Mesendoderm (in vitro differentiated cells): ENCODE results near the gene PHLPP1.
"Not testable (repeated sequence)": the region's sequence is repeated elsewhere in the genome, so short reads cannot be mapped to it uniquely, and the experiment has no call there.

Experiments
- DNase-seq: peaks from one replicate; pipeline ENCODE4 v3.0.0; 2013
- H2AK5ac ChIP-seq: 2 replicates; pipeline ENCODE4 v1.6.1; 2013; ENCODE audit warnings: low read length, inconsistent platforms
- H2BK120ac ChIP-seq: 2 replicates; pipeline ENCODE4 v1.6.1; 2013; ENCODE audit warnings: low read depth, mild to moderate bottlenecking, low read length, moderate library complexity, mixed read lengths
- H2BK15ac ChIP-seq: replicated peaks from 2 replicates; pipeline ENCODE4 v1.6.1; 2013; ENCODE audit warnings: low read depth, mild to moderate bottlenecking, moderate library complexity
- H2BK5ac ChIP-seq: 2 replicates; pipeline ENCODE4 v1.6.1; 2013; ENCODE audit warnings: low read length, inconsistent platforms
- H3K18ac ChIP-seq: 2 replicates; pipeline ENCODE4 v1.6.1; 2013; ENCODE audit warnings: mild to moderate bottlenecking, low read length, mixed read lengths
- H3K23ac ChIP-seq: one replicate; pipeline ENCODE4 v1.6.1; 2013; ENCODE audit warnings: low read length
- H3K27ac ChIP-seq: 2 replicates; pipeline ENCODE4 v1.5.1; 2013; ENCODE audit warnings: low read depth, mild to moderate bottlenecking, inconsistent platforms, low read length, moderate library complexity
- H3K27me3 ChIP-seq: 2 replicates; pipeline ENCODE4 v1.6.1; 2013; ENCODE audit warnings: low read length, control low read depth, mild to moderate bottlenecking, inconsistent platforms; ENCODE audit not compliant: insufficient read depth, poor library complexity
- H3K36me3 ChIP-seq: 2 replicates; pipeline ENCODE4 v1.6.1; 2013; ENCODE audit warnings: low read length, inconsistent platforms; ENCODE audit not compliant: control insufficient read depth, insufficient read depth
- H3K4ac ChIP-seq: one replicate; pipeline ENCODE4 v1.6.1; 2013; ENCODE audit warnings: low read depth, mild to moderate bottlenecking, low read length, moderate library complexity
- H3K4me1 ChIP-seq: 2 replicates; pipeline ENCODE4 v1.6.1; 2013; ENCODE audit warnings: low read depth, low read length, inconsistent platforms; ENCODE audit not compliant: control insufficient read depth
- H3K4me2 ChIP-seq: 2 replicates; pipeline ENCODE4 v1.6.1; 2013; ENCODE audit warnings: low read length
- H3K4me3 ChIP-seq: 2 replicates; pipeline ENCODE4 v1.5.1; 2013; ENCODE audit warnings: mild to moderate bottlenecking, low read length
- H3K56ac ChIP-seq: one replicate; pipeline ENCODE4 v1.6.1; 2013; ENCODE audit warnings: low read length
- H3K79me1 ChIP-seq: 2 replicates; pipeline ENCODE4 v1.6.1; 2013; ENCODE audit warnings: low read length, inconsistent platforms
- H3K79me2 ChIP-seq: 2 replicates; pipeline ENCODE4 v1.6.1; 2013; ENCODE audit warnings: mild to moderate bottlenecking, low read length; ENCODE audit not compliant: control insufficient read depth, insufficient read depth
- H3K9ac ChIP-seq: 2 replicates; pipeline ENCODE4 v1.6.1; 2013; ENCODE audit warnings: low read length, inconsistent platforms
- H4K5ac ChIP-seq: one replicate; pipeline ENCODE4 v1.6.1; 2013; ENCODE audit warnings: low read length
- H4K8ac ChIP-seq: one replicate; pipeline ENCODE4 v1.6.1; 2013; ENCODE audit warnings: low read depth, mild to moderate bottlenecking, control low read depth, low read length, moderate library complexity
- WGBS: extraction: QIAGEN DNeasy Blood & Tissue Kit; methylation state at CpG from one replicate; pipeline ENCODE4 v1.1.7; 2013; ENCODE audit warnings: low lambda C conversion rate, missing lambda C conversion rate; ENCODE audit not compliant: insufficient coverage; ENCODE audit errors: extremely low coverage; 5-methylcytosine and 5-hydroxymethylcytosine counted together

Gene PHLPP1

GRCh38 chr18:62904396-62905285 is 189.3 kb downstream of the PHLPP1 start:
- H3K4me3 ChIP-seq = no peak overlapping the region
- H3K27me3 ChIP-seq = no peaks in the 10 kb centered on the region
- no peak overlapping the region for H3K56ac ChIP-seq
- no peaks in the 10 kb centered on the region for H3K79me2 ChIP-seq
- no peak overlapping the region for H2BK120ac ChIP-seq
- H3K23ac ChIP-seq = no peak overlapping the region
- no peak overlapping the region for H3K27ac ChIP-seq
- H2BK15ac ChIP-seq = no peak overlapping the region
- no peak overlapping the region for H3K4me2 ChIP-seq
- H4K8ac ChIP-seq = no peak overlapping the region
- no peak for DNase-seq
- H2AK5ac ChIP-seq = no peak overlapping the region
- H3K4ac ChIP-seq = no peak overlapping the region
- WGBS = no CpG with 5 or more reads among the region's 2 CpGs
- H3K79me1 ChIP-seq = peaks cover 2% of the 10 kb centered on the region
- H3K18ac ChIP-seq = no peak overlapping the region
- no peak overlapping the region for H4K5ac ChIP-seq
- no peaks in the 10 kb centered on the region for H3K4me1 ChIP-seq
- H3K9ac ChIP-seq = no peak overlapping the region
- peaks cover 2% of the 10 kb centered on the region for H3K36me3 ChIP-seq
- no peak overlapping the region for H2BK5ac ChIP-seq

DNA sequence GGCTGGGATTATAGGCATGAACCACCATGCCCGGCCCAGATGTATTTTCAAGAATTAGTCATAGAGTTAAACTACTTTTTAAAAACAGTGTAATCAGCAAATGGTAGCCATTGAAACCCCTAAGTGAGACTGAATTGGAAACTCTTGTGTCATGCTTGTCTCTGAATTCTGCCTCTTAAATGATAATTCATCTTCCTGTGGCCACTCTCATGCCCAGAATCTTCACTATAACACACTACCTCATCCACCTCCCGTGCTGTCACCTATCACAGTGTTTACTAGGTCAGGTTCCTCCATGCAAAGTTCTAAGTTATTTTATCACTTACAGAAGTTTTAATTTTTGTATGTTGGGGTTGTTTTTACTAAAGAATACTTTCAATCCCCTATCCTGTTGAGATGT is 197.5 kb downstream of the PHLPP1 start:
- Histone ChIP-seq H3K9ac (no peak overlapping the region), H3K79me1 (no peaks in the 10 kb centered on the region), H3K4me1 (no peaks in the 10 kb centered on the region), H3K36me3 (no peaks in the 10 kb centered on the region), H3K4me3 (no peak overlapping the region), H3K27me3 (no peaks in the 10 kb centered on the region), H2BK120ac (no peak overlapping the region), H4K8ac (no peak overlapping the region), H2BK15ac (no peak overlapping the region), H4K5ac (no peak overlapping the region), H2AK5ac (no peak overlapping the region), H3K27ac (no peak overlapping the region), H3K4me2 (no peak overlapping the region), H3K79me2 (no peaks in the 10 kb centered on the region), H3K18ac (no peak overlapping the region), H3K56ac (no peak overlapping the region), H3K4ac (no peak overlapping the region), H2BK5ac (no peak overlapping the region), H3K23ac (no peak overlapping the region)
- no peak for DNase-seq
- whole genome bisulfite sequencing = no CpG with 5 or more reads among the region's 2 CpGs

GRCh38 chr18:62913824-62914223 is 198.5 kb downstream of the PHLPP1 start:
- not testable (repeated sequence) for H3K36me3 ChIP-seq, H2BK15ac ChIP-seq, H3K56ac ChIP-seq, H3K27me3 ChIP-seq, DNase-seq, H2AK5ac ChIP-seq, H3K4me1 ChIP-seq, H3K9ac ChIP-seq, H2BK5ac ChIP-seq, H3K79me2 ChIP-seq, H2BK120ac ChIP-seq, H4K8ac ChIP-seq, H3K18ac ChIP-seq, H3K27ac ChIP-seq, H3K4ac ChIP-seq, H3K4me3 ChIP-seq, H4K5ac ChIP-seq, H3K79me1 ChIP-seq, H3K4me2 ChIP-seq, H3K23ac ChIP-seq
- no CpG with 5 or more reads among the region's 7 CpGs for WGBS

DNA sequence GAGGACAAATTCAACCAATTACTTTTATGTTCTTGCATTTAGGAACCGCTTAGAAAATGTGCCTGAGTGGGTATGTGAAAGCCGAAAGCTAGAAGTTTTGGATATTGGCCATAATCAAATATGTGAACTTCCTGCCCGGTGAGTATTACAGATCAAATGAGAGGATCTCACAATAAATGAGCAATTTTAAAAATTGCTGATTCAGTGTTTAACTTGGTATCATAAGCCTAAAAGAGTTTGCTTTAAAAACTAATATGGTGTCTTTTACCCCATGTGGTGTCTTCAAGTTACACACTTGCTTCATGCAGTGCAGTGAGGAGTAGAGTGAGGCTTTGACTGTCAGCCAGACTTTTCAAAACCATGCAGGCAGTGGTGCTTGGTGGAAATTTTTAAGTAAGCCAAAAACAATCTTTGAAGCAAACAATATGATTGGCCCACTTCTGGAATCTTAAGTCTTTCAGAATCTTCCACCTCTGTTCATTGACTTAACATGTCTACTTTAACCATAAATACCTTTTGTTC is 199.6 kb downstream of the PHLPP1 start:
- no CpG with 5 or more reads among the region's 3 CpGs for WGBS
- H4K5ac ChIP-seq = no peak overlapping the region
- no peaks in the 10 kb centered on the region for H3K79me2 ChIP-seq
- no peak overlapping the region for H3K4me2 ChIP-seq
- H3K56ac ChIP-seq = no peak overlapping the region
- H3K4me3 ChIP-seq = no peak overlapping the region
- no peak overlapping the region for H3K4ac ChIP-seq
- no peaks in the 10 kb centered on the region for H3K79me1 ChIP-seq
- H3K4me1 ChIP-seq = no peaks in the 10 kb centered on the region
- H2BK5ac ChIP-seq = no peak overlapping the region
- H3K23ac ChIP-seq = no peak overlapping the region
- H3K18ac ChIP-seq = no peak overlapping the region
- H3K27me3 ChIP-seq = no peaks in the 10 kb centered on the region
- no peak for DNase-seq
- no peaks in the 10 kb centered on the region for H3K36me3 ChIP-seq
- no peak overlapping the region for H4K8ac ChIP-seq
- H2AK5ac ChIP-seq = no peak overlapping the region
- no peak overlapping the region for H3K9ac ChIP-seq
- no peak overlapping the region for H2BK120ac ChIP-seq
- no peak overlapping the region for H2BK15ac ChIP-seq
- H3K27ac ChIP-seq = no peak overlapping the region

- Histone ChIP-seq H3K4ac (no peak overlapping the region), H3K36me3 (no peaks in the 10 kb centered on the region), H3K9ac (no peak overlapping the region)
These were observed 203.0 kb downstream of the PHLPP1 start for GRCh38 chr18:62918361-62918760.

More at GRCh38 chr18:62918361-62918760, 203.0 kb downstream of the PHLPP1 start:
- Histone ChIP-seq H2BK5ac (no peak overlapping the region), H3K79me2 (no peaks in the 10 kb centered on the region), H2BK120ac (no peak overlapping the region), H3K4me1 (no peaks in the 10 kb centered on the region), H4K5ac (no peak overlapping the region), H3K56ac (no peak overlapping the region), H3K27ac (no peak overlapping the region), H3K18ac (no peak overlapping the region), H3K4me3 (no peak overlapping the region), H3K4me2 (no peak overlapping the region), H2BK15ac (no peak overlapping the region), H4K8ac (no peak overlapping the region), H2AK5ac (no peak overlapping the region), H3K27me3 (no peaks in the 10 kb centered on the region), H3K23ac (no peak overlapping the region), H3K79me1 (no peaks in the 10 kb centered on the region)
- peak; percentile 50 for DNase-seq
